ENCODE data around the gene HTRA3. TPM values are rescaled to one million over a fixed set of nuclear protein-coding genes. Genes with fewer than 3 reads are reported as not detected.

The HTRA3 gene
- total and polyA plus RNA-seq, 2 experiments from 2014 or later: 1.3 to 3.6 TPM

GRCh38 chr4:8306511-8307021 is 37.0 kb downstream of the HTRA3 start:
- ATAC-seq (peak; percentile 57), DNase-seq (ENCODE audit: low spot score) (peak; percentile 20)
- Mint-ChIP-seq H3K36me3 (ENCODE audit: low read depth) (no peaks in the 10 kb centered on the region; the same call in 2 of the 3 replicates), H3K27me3 (ENCODE audit: insufficient read depth, low read depth, poor library complexity) (peaks cover 16% of the 10 kb centered on the region), H3K27ac (no peak overlapping the region), H3K4me1 (peaks cover 4% of the 10 kb centered on the region; the same call in 2 of the 3 replicates), H3K9me3 (no peaks in the 10 kb centered on the region), H3K4me3 (no peak overlapping the region)
- Histone ChIP-seq H3K27me3 (ENCODE audit: insufficient read depth) (no peaks in the 10 kb centered on the region), H3K9me2 (ENCODE audit: insufficient read depth) (no peaks in the 10 kb centered on the region), H3K4me3 (no peak overlapping the region), H3K36me3 (ENCODE audit: insufficient read depth) (no peaks in the 10 kb centered on the region), H3K4me2 (no peak overlapping the region), H3K27ac (ENCODE audit: low read depth) (no peak overlapping the region), H3K79me2 (replicated peaks; ENCODE audit: insufficient read depth) (no peaks in the 10 kb centered on the region), H3F3A (replicated peaks; ENCODE audit: low read depth) (no peaks in the 10 kb centered on the region), H3K4me1 (ENCODE audit: insufficient read depth) (no peaks in the 10 kb centered on the region), H2AFZ (no peak overlapping the region), H4K20me1 (replicated peaks; ENCODE audit: insufficient read depth) (no peaks in the 10 kb centered on the region)
- TF ChIP-seq ETS1 (IDR thresholded peaks at IDR 0.05) (no peak), NANOG (IDR thresholded peaks at IDR 0.05; ENCODE audit: borderline replicate concordance) (no peak), JUNB (IDR thresholded peaks at IDR 0.05; ENCODE audit: unreplicated experiment) (no peak), ZNF462 (CRISPR knock-in tag; IDR thresholded peaks at IDR 0.05) (no peak), REST (IDR thresholded peaks at IDR 0.05; ENCODE audit: unreplicated experiment) (no peak), STAT1 (IDR thresholded peaks at IDR 0.05; ENCODE audit: unreplicated experiment) (no peak), CTCF (conservative IDR thresholded peaks at IDR 0.05; ENCODE audit: low read depth in 2 of 2) (no peak; a peak in 1 of 4 replicates), ZNF114 (CRISPR knock-in tag; IDR thresholded peaks at IDR 0.05) (no peak), EZH2 (IDR thresholded peaks at IDR 0.05; ENCODE audit: low read depth, unreplicated experiment) (no peak), ZNF331 (CRISPR knock-in tag; IDR thresholded peaks at IDR 0.05; ENCODE audit: low read depth) (no peak), CREB1 (CRISPR knock-in tag; IDR thresholded peaks at IDR 0.05; ENCODE audit: low read depth) (no peak), POLR2AphosphoS5 (IDR thresholded peaks at IDR 0.05; ENCODE audit: low read depth) (no peak), EZH2phosphoT487 (IDR thresholded peaks at IDR 0.05; ENCODE audit: unreplicated experiment) (no peak)
